Hepatocyte (in vitro differentiated cells): ENCODE measurements around the gene MAST3.

Experiments used
- CTCF ChIP-seq: fragments of 200-600 bp; sonication (generic); IDR thresholded peaks from 2 replicates; pipeline ENCODE4 v1.5.1; 2016; ENCODE audit warnings: antibody characterized with exemption, mild to moderate bottlenecking; ENCODE audit not compliant: poor library complexity
- EZH2 ChIP-seq: fragments of 200-600 bp; sonication (generic); IDR thresholded peaks from 2 replicates; pipeline ENCODE4 v1.6.1; 2016; ENCODE audit warnings: antibody characterized with exemption, mild to moderate bottlenecking, borderline replicate concordance

DNA sequence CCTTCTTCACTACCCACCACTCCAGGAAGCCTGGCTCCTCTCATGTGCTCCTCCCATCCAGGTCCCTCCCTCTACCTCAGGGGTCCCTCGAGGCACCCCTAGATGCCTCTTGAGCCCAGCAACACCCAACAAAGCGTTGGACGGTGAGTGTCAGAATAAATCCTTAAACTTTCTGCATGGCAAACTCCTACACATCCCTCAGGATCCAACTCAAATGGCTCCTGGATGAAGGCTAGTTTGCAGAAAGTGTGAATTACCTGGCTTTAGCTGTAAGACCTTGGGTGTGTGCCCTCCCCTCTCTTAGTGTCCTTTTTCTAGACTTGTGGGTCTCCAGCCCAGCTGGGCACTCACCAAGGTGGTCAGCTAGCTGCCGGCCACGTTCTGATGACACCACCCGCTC, 100.8 kb downstream of the MAST3 start:
- no peak for TF ChIP-seq CTCF
- no peak for TF ChIP-seq EZH2
